Endothelial cell of umbilical vein (primary cell): ENCODE data around the gene ITPKB. TPM values are rescaled to one million over a fixed set of nuclear protein-coding genes. Genes with fewer than 3 reads are reported as not detected.

Experiments
- BruUV-seq: library from RNA; stranded (reverse); fragments of 400-500 nt; replicated peaks from 2 replicates; lab custom pipeline; 2021; lab: Mats Ljungman, UMichigan
- CTCF ChIA-PET: fragments of 300-600, 350-600 bp; sonication (Branson Sonifier 250); formaldehyde crosslinking; loops from one replicate; lab custom pipeline; 2021; ENCODE audit warnings: antibody characterized with exemption, inconsistent platforms; lab: Charles Lee
- POLR2A ChIA-PET: fragments of 300-600, 350-600 bp; sonication (Branson Sonifier 250); formaldehyde crosslinking; loops from one replicate; lab custom pipeline; 2021; ENCODE audit warnings: antibody characterized with exemption, inconsistent platforms; lab: Charles Lee
- DNase-seq: peaks from one replicate; pipeline ENCODE4 v3.0.0-alpha.2; 2011; ENCODE audit warnings: low read depth, low spot score
- FAIRE-seq: peaks from 2 replicates; lab custom pipeline; 2011; peaks lifted over from hg19 to GRCh38; lab: Jason Lieb, UNC
- H2AFZ ChIP-seq: 2 replicates; pipeline ENCODE4 v1.6.0; 2012; ENCODE audit warnings: low read depth, low read length, control low read depth, inconsistent platforms
- H3K27ac ChIP-seq: 2 replicates; pipeline ENCODE4 v1.5.1; 2011; ENCODE audit warnings: low read depth, mild to moderate bottlenecking, control low read depth, low read length, moderate library complexity; ENCODE audit not compliant: insufficient read depth
- H3K27me3 ChIP-seq, 2 experiments: 2 replicates each; pipeline versions ENCODE4 v1.6.0 to v1.6.1; 2011; ENCODE audit warnings: low read length in 2 of 2, mixed read lengths in 1 of 2; ENCODE audit not compliant: control insufficient read depth in 2 of 2, insufficient read depth in 2 of 2
- H3K36me3 ChIP-seq, 2 experiments: 2 replicates in 1 of 2; 3 replicates in 1 of 2; pipeline ENCODE4 v1.5.1; 2011; ENCODE audit warnings: low read length in 2 of 2, mild to moderate bottlenecking in 1 of 2, moderate library complexity in 1 of 2; ENCODE audit not compliant: control insufficient read depth in 2 of 2, insufficient read depth in 2 of 2; ENCODE audit errors: extremely low read depth in 1 of 2
- H3K4me1 ChIP-seq: 3 replicates; pipeline ENCODE4 v1.5.1; 2011; ENCODE audit warnings: mild to moderate bottlenecking, low read length; ENCODE audit not compliant: control insufficient read depth, insufficient read depth; ENCODE audit errors: extremely low read depth
- H3K4me2 ChIP-seq: 2 replicates; pipeline ENCODE4 v1.6.1; 2011; ENCODE audit warnings: low read length, control low read depth, mixed read lengths; ENCODE audit not compliant: insufficient read depth
- H3K4me3 ChIP-seq, 3 experiments: fragments of 200-600 bp in 1 of 3; sonication (generic), shearing (Covaris generic) in 1 of 3; replicated peaks in 1 of 3; 2 replicates each; pipeline ENCODE4 v1.5.1; 2011 to 2016; ENCODE audit warnings: control low read depth in 3 of 3, low read length in 3 of 3, mild to moderate bottlenecking in 2 of 3, inconsistent platforms in 1 of 3, low read depth in 1 of 3, moderate library complexity in 1 of 3; ENCODE audit not compliant: insufficient read depth in 1 of 3
- H3K79me2 ChIP-seq: 2 replicates; pipeline ENCODE4 v1.6.0; 2012; ENCODE audit warnings: low read length, inconsistent platforms; ENCODE audit not compliant: control insufficient read depth, insufficient read depth
- H3K9ac ChIP-seq: replicated peaks from 2 replicates; pipeline ENCODE3; 2011; ENCODE audit warnings: low read length, control low read depth; ENCODE audit not compliant: insufficient read depth; ENCODE audit errors: extremely low read depth
- H3K9me1 ChIP-seq: replicated peaks from 3 replicates; pipeline ENCODE4 v1.6.0; 2011; ENCODE audit warnings: mild to moderate bottlenecking, low read length; ENCODE audit not compliant: control insufficient read depth, insufficient read depth; ENCODE audit errors: extremely low read depth
- H3K9me3 ChIP-seq: replicated peaks from 2 replicates; pipeline ENCODE4 v1.5.1; 2012; ENCODE audit warnings: low read length, inconsistent platforms; ENCODE audit not compliant: control insufficient read depth, insufficient read depth
- H4K20me1 ChIP-seq: replicated peaks from 2 replicates; pipeline ENCODE3; 2011; ENCODE audit warnings: mild to moderate bottlenecking, low read length; ENCODE audit not compliant: control insufficient read depth, insufficient read depth; ENCODE audit errors: extremely low read depth
- CTCF ChIP-seq, 2 donors: IDR thresholded peaks; 1 replicate in 1 of 2; 2 replicates in 1 of 2; pipeline ENCODE4 v1.5.1; 2011; ENCODE audit warnings: low read length in 2 of 2, mild to moderate bottlenecking in 2 of 2, moderate library complexity in 2 of 2, control low read depth in 1 of 2, inconsistent platforms in 1 of 2, low read depth in 1 of 2; ENCODE audit not compliant: insufficient read depth in 1 of 2; ENCODE audit errors: extremely low read depth in 1 of 2
- EZH2 ChIP-seq: IDR thresholded peaks from 2 replicates; pipeline ENCODE4 v1.6.1; 2012; ENCODE audit warnings: borderline replicate concordance, low read depth, mild to moderate bottlenecking, moderate library complexity, low read length, inconsistent platforms; ENCODE audit not compliant: severe bottlenecking
- FOS ChIP-seq: IDR thresholded peaks from 2 replicates; pipeline ENCODE4 v1.6.1; 2011; ENCODE audit warnings: mild to moderate bottlenecking, low read length, moderate library complexity, borderline replicate concordance; ENCODE audit not compliant: insufficient read depth
- GATA2 ChIP-seq: IDR thresholded peaks from 2 replicates; pipeline ENCODE4 v1.7.0; 2011; ENCODE audit warnings: low read depth, mild to moderate bottlenecking, moderate library complexity, mixed read lengths, low read length; ENCODE audit not compliant: insufficient read length, insufficient read depth
- JUN ChIP-seq: IDR thresholded peaks from 2 replicates; pipeline ENCODE4 v1.6.1; 2011; ENCODE audit warnings: borderline replicate concordance, low read depth; ENCODE audit not compliant: insufficient read length, insufficient read depth
- MYC ChIP-seq: IDR thresholded peaks from one replicate; pipeline ENCODE4 v1.6.1; 2011; ENCODE audit warnings: mild to moderate bottlenecking, low read depth, low read length
- POLR2A ChIP-seq: IDR thresholded peaks from 2 replicates; pipeline ENCODE4 v1.6.1; 2012; ENCODE audit warnings: low read depth, mild to moderate bottlenecking, control low read depth, low read length
- POLR2AphosphoS5 ChIP-seq: IDR thresholded peaks from 2 replicates; pipeline ENCODE4 v1.6.1; 2012; ENCODE audit warnings: low read depth, mild to moderate bottlenecking, control low read depth, low read length, moderate library complexity; ENCODE audit not compliant: insufficient read depth
- dilution Hi-C: fragments of 300-500 bp; cut with MboI; formaldehyde crosslinking; loops from one replicate; pipeline ENCODE4 v1.15.0; 2019; ENCODE audit warnings: low sequenced_read_pairs; ENCODE audit not compliant: extremely low pct_ligation_motif_present
- intact Hi-C: fragments of 100-400 bp; cut with micrococcal nuclease; formaldehyde crosslinking; loops from one replicate; pipeline ENCODE4 v1.10.0; 2022
- polyA plus RNA-seq, 4 experiments: library from polyadenylated mRNA; depleted of rRNA in 3 of 4; stranded (reverse) in 3 of 4; unstranded in 1 of 4; fragments of >200 nt; gene quantifications; 2 replicates each; pipeline versions ENCODE4 v1.2.1 to v1.2.3, GENCODE V29; 2011 to 2012; ENCODE audit warnings: missing spikeins in 1 of 4
- total RNA-seq: library from RNA; stranded (reverse); gene quantifications from 2 replicates; pipeline ENCODE4 v1.2.3, GENCODE V29; 2021
- TF ChIP-seq, protein P1 (sequence below): IDR thresholded peaks from 2 replicates; pipeline ENCODE4 v1.6.1; 2011; ENCODE audit not compliant: insufficient read depth, insufficient read length

Gene ITPKB
- total and polyA plus RNA-seq, 2 donors (not counting 3 experiments of a cell fraction or from before 2014, with no cell fraction given), result 7.7 to 34.8 TPM

DNA sequence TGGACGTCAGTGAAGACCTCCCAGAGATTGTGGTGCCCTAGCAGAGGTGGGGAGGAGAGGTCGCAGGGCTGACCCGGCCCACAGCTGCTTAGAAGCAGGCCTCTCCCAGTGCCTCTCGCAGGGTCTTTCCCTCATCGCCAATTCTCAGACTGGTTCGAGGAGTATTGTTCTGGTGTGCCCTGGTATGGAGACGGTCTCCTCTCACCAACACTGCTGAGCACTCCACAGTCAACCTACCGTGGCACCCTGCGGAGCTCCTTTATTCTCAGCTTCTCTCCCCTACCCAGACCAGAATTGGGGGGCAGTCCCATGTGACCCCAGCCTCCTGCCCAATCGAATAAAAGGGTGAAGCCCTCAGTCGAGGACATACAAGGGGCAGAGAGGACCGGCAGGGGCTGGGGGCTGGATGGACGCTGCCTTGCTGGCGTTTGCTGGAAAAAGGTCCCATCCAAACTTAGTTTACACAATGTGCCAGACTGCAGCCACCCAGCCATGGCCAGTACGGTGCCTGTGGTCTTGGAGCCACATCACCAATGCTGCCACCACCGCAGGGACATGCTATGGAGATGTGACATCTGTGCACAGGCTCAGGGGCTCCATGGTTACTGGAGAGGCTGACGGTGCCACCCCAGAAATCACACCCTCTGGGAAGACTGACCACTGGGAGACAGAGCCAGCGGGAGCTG, 109.7 kb downstream of the ITPKB start:
- intact Hi-C loops, result no loop called here
- no peak for FAIRE-seq
- POLR2A ChIA-PET, result no interaction called here

GRCh38 chr1:226628612-226629155, 110.4 kb downstream of the ITPKB start:
- no TSS peak for BruUV-seq
- no peak for DNase-seq
- dilution Hi-C loops (no loop called here), intact Hi-C loops (no loop called here)
- no peaks in the 10 kb centered on the region for H3K36me3 ChIP-seq
- ChIA-PET CTCF (no interaction called here), POLR2A (no interaction called here)
- FAIRE-seq, result no peak
- H3K9me1 ChIP-seq, result no peaks in the 10 kb centered on the region
- H4K20me1 ChIP-seq, result no peaks in the 10 kb centered on the region
- H3K9ac ChIP-seq, result no peak overlapping the region
- no peak overlapping the region for H3K4me3 ChIP-seq
- H3K79me2 ChIP-seq, result no peaks in the 10 kb centered on the region
- H3K27me3 ChIP-seq, result no peaks in the 10 kb centered on the region
- H3K9me3 ChIP-seq, result no peaks in the 10 kb centered on the region
- no peak overlapping the region for H3K27ac ChIP-seq
- H2AFZ ChIP-seq, result no peak overlapping the region
- H3K4me2 ChIP-seq, result no peak overlapping the region
- TF ChIP-seq POLR2A (no peak), JUN (no peak), GATA2 (no peak), MYC (no peak), POLR2AphosphoS5 (no peak), FOS (no peak), EZH2 (no peak), CTCF (IDR thresholded peaks at IDR 0.05; ENCODE audit: extremely low read depth in 1 of 2, insufficient read depth in 1 of 2, low read depth in 1 of 2, low read length in 2 of 2) (no peak)
- TF ChIP-seq, protein P1, sequence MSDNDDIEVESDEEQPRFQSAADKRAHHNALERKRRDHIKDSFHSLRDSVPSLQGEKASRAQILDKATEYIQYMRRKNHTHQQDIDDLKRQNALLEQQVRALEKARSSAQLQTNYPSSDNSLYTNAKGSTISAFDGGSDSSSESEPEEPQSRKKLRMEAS, result no peak
- H3K4me1 ChIP-seq, result no peaks in the 10 kb centered on the region

More for the DNA sequence above, 109.7 kb downstream of the ITPKB start:
- no peaks in the 10 kb centered on the region for H3K4me1 ChIP-seq
- H2AFZ ChIP-seq, result no peak overlapping the region
- no peak for DNase-seq
- no peaks in the 10 kb centered on the region for H4K20me1 ChIP-seq
- H3K79me2 ChIP-seq, result no peaks in the 10 kb centered on the region
- no peak overlapping the region for H3K27ac ChIP-seq
- CTCF ChIA-PET, result interaction anchor here (8.8 kb wide), 1 partner anchor 198 kb away, joined by 85 read pairs; no protein-coding TSS in a partner anchor
- H3K9ac ChIP-seq, result no peak overlapping the region
- H3K27me3 ChIP-seq, result no peaks in the 10 kb centered on the region
- no TSS peak for BruUV-seq
- H3K9me3 ChIP-seq, result no peaks in the 10 kb centered on the region
- H3K36me3 ChIP-seq, result no peaks in the 10 kb centered on the region
- H3K9me1 ChIP-seq, result no peaks in the 10 kb centered on the region
- dilution Hi-C loops, result no loop called here
- no peak overlapping the region for H3K4me3 ChIP-seq
- TF ChIP-seq, protein P1, result no peak
- no peak for TF ChIP-seq POLR2A
- no peak for TF ChIP-seq MYC
- no peak overlapping the region for H3K4me2 ChIP-seq
